PFSK-1 (cell line): Measurements from ENCODE around the gene HBE1.

ENCODE experiments used
- POLR2AphosphoS5 ChIP-seq: IDR thresholded peaks from 2 replicates; pipeline ENCODE4 v1.6.1; 2012; ENCODE audit warnings: low read depth, mild to moderate bottlenecking, control low read depth, low read length, moderate library complexity
- TF ChIP-seq, protein P1 (sequence below), 2 experiments: IDR thresholded peaks; 2 replicates each; pipeline versions ENCODE4 v1.6.1 to v1.8.0; 2011 to 2012; ENCODE audit warnings: low read depth in 2 of 2, low read length in 2 of 2, control low read depth in 1 of 2, inconsistent platforms in 1 of 2, mild to moderate bottlenecking in 1 of 2, moderate library complexity in 1 of 2; ENCODE audit not compliant: insufficient read depth in 1 of 2

- TF ChIP-seq POLR2AphosphoS5: no peak
- TF ChIP-seq, protein P1, sequence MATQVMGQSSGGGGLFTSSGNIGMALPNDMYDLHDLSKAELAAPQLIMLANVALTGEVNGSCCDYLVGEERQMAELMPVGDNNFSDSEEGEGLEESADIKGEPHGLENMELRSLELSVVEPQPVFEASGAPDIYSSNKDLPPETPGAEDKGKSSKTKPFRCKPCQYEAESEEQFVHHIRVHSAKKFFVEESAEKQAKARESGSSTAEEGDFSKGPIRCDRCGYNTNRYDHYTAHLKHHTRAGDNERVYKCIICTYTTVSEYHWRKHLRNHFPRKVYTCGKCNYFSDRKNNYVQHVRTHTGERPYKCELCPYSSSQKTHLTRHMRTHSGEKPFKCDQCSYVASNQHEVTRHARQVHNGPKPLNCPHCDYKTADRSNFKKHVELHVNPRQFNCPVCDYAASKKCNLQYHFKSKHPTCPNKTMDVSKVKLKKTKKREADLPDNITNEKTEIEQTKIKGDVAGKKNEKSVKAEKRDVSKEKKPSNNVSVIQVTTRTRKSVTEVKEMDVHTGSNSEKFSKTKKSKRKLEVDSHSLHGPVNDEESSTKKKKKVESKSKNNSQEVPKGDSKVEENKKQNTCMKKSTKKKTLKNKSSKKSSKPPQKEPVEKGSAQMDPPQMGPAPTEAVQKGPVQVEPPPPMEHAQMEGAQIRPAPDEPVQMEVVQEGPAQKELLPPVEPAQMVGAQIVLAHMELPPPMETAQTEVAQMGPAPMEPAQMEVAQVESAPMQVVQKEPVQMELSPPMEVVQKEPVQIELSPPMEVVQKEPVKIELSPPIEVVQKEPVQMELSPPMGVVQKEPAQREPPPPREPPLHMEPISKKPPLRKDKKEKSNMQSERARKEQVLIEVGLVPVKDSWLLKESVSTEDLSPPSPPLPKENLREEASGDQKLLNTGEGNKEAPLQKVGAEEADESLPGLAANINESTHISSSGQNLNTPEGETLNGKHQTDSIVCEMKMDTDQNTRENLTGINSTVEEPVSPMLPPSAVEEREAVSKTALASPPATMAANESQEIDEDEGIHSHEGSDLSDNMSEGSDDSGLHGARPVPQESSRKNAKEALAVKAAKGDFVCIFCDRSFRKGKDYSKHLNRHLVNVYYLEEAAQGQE (IDR thresholded peaks at IDR 0.05; ENCODE audit: insufficient read depth in 1 of 2, low read depth in 2 of 2, low read length in 2 of 2): no peak
Measured at GRCh38 chr11:5307256-5308019, 37.7 kb upstream of the HBE1 start.
